Measurements from ENCODE around the gene MGAT1.
"Not testable (repeated sequence)": the region's sequence is repeated elsewhere in the genome, so short reads cannot be mapped to it uniquely, and the experiment has no call there.

The MGAT1 gene

DNA sequence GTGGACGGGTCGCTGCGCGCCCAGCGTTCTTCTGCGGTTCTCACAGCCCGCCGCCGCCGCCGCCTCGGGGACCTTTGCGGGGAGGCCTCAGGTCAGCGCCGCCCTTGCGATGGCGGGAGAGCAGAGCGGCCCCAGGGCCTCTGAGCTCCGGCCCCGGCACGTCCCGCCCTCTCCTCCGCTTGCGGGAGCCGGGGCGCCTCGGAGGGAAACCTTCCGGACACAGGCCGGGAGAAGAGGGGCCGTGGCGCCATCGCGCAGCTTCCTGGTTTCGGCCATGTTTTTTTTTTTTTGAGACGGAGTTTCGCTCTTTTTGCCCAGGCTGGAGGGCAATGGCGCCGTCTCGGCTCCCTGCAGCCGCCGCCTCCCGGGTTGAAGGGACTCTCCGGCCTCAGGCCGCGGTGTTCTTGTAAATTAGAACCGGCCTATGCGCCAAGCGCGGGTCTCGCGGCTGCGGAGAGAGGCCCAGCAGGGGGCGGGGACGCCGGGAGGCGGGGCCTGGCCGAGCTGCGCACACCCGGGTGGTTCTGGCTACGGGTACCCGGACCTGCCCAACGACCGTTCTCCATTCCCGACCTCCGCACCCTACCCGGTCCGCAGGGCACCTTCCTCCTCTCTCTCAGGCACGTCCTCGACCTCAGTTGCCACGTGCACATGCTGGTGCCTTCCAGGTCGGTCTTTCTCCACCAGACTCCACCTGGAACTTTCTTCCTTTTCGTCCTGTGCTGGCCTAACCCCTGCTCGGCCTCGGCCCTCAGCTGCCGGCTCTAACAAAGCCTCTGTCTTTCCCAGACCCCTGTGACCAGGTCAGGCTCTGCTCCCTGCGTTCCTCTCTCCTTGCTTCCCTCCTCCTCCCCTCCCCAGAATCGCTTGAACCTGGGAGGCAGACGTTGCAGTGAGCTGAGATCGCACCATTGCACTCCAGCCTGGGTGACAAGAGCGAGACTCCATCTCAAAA is 28.8 kb upstream of the MGAT1 start:
- Histone ChIP-seq H3K4me3 (ENCODE audit: low read length) (peak overlapping the region; percentile 90), H3K36me3 (ENCODE audit: control insufficient read depth, insufficient read depth, low read length) (peaks cover 5% of the 10 kb centered on the region), H3K27me3 (ENCODE audit: control insufficient read depth, insufficient read depth, low read length) (no peaks in the 10 kb centered on the region), H3K9ac (ENCODE audit: low read length) (peak overlapping the region; percentile 82), H3K4me1 (ENCODE audit: control insufficient read depth, insufficient read depth, low read length) (peaks cover 19% of the 10 kb centered on the region), H3K27ac (ENCODE audit: low read depth, low read length) (peak overlapping the region; percentile 96)

- peak overlapping the region; percentile 90 for H3K4me3 ChIP-seq (ENCODE audit: low read length)
- peak overlapping the region; percentile 96 for H3K27ac ChIP-seq (ENCODE audit: low read depth, low read length)
- peak overlapping the region; percentile 82 for H3K9ac ChIP-seq (ENCODE audit: low read length)
- peaks cover 3% of the 10 kb centered on the region for H3K36me3 ChIP-seq (ENCODE audit: control insufficient read depth, insufficient read depth, low read length)
- H3K27me3 ChIP-seq (ENCODE audit: control insufficient read depth, insufficient read depth, low read length): no peaks in the 10 kb centered on the region
- peaks cover 19% of the 10 kb centered on the region for H3K4me1 ChIP-seq (ENCODE audit: control insufficient read depth, insufficient read depth, low read length)
Observed at GRCh38 chr5:180830253-180831138, 27.9 kb upstream of the MGAT1 start.

GRCh38 chr5:180829726-180830125 is 27.1 kb upstream of the MGAT1 start:
- H3K27me3 ChIP-seq (ENCODE audit: control insufficient read depth, insufficient read depth, low read length): no peaks in the 10 kb centered on the region
- H3K4me1 ChIP-seq (ENCODE audit: control insufficient read depth, insufficient read depth, low read length): peaks cover 19% of the 10 kb centered on the region
- H3K4me3 ChIP-seq (ENCODE audit: low read length): peak overlapping the region; percentile 90
- H3K36me3 ChIP-seq (ENCODE audit: control insufficient read depth, insufficient read depth, low read length): peaks cover 3% of the 10 kb centered on the region
- peak overlapping the region; percentile 82 for H3K9ac ChIP-seq (ENCODE audit: low read length)
- H3K27ac ChIP-seq (ENCODE audit: low read depth, low read length): no peak overlapping the region

GRCh38 chr5:180828756-180829531 is 26.3 kb upstream of the MGAT1 start:
- H3K4me1 ChIP-seq (ENCODE audit: control insufficient read depth, insufficient read depth, low read length): peaks cover 19% of the 10 kb centered on the region
- H3K36me3 ChIP-seq (ENCODE audit: control insufficient read depth, insufficient read depth, low read length); H3K27me3 ChIP-seq (ENCODE audit: control insufficient read depth, insufficient read depth, low read length); H3K4me3 ChIP-seq (ENCODE audit: low read length); H3K9ac ChIP-seq (ENCODE audit: low read length); H3K27ac ChIP-seq (ENCODE audit: low read depth, low read length): not testable (repeated sequence)

GRCh38 chr5:180827374-180827773 is 24.8 kb upstream of the MGAT1 start:
- H3K9ac ChIP-seq (ENCODE audit: low read length); H3K27ac ChIP-seq (ENCODE audit: low read depth, low read length); H3K4me3 ChIP-seq (ENCODE audit: low read length); H3K36me3 ChIP-seq (ENCODE audit: control insufficient read depth, insufficient read depth, low read length); H3K27me3 ChIP-seq (ENCODE audit: control insufficient read depth, insufficient read depth, low read length): not testable (repeated sequence)
- H3K4me1 ChIP-seq (ENCODE audit: control insufficient read depth, insufficient read depth, low read length): peaks cover 13% of the 10 kb centered on the region

GRCh38 chr5:180825768-180826525 is 23.3 kb upstream of the MGAT1 start:
- H3K36me3 ChIP-seq (ENCODE audit: control insufficient read depth, insufficient read depth, low read length): peaks cover 3% of the 10 kb centered on the region
- H3K27me3 ChIP-seq (ENCODE audit: control insufficient read depth, insufficient read depth, low read length): no peaks in the 10 kb centered on the region
- no peak overlapping the region for H3K9ac ChIP-seq (ENCODE audit: low read length)
- no peak overlapping the region for H3K4me3 ChIP-seq (ENCODE audit: low read length)
- H3K4me1 ChIP-seq (ENCODE audit: control insufficient read depth, insufficient read depth, low read length): peaks cover 9% of the 10 kb centered on the region
- H3K27ac ChIP-seq (ENCODE audit: low read depth, low read length): no peak overlapping the region

DNA sequence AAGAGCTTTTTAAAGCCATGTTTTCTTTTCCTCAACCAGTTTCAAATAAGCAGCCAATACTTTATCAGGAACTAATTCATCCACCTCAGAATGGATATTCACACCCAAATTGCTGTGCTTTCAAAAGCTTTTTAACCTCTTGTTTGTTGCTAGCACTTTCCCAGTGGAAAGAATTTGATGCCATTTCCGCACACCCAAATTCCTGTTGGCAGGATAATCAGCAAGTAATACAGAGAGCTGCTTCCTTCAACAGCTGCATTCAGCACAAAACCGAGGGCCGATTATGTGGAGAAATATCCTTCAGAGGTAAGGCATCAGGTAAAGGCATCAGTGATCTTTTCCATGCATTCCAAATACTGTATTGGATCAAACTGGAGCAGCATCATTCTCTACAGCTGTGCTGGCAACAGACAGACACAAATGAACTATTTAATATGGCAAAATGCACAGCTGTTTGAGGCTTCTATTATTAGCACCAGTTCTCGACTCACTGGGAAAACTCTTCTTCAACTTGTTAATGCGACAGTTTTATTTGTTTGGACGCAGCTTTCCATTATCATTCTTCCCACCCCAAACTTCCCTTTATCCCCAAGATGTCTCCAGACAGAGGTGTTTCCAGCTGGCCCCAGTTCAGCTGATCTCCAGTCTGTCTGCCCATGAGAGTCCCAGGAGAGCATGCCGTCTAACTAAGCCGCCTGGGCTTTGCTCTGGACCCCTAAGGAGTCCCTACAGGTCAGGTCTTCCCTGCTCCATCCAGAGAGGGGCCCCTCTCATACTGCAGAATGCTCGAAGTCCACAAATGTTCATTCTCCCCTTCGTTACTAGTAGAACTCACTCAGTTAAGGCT is 22.2 kb upstream of the MGAT1 start:
- Histone ChIP-seq H3K4me1 (ENCODE audit: control insufficient read depth, insufficient read depth, low read length) (peaks cover 8% of the 10 kb centered on the region), H3K4me3 (ENCODE audit: low read length) (no peak overlapping the region), H3K9ac (ENCODE audit: low read length) (no peak overlapping the region), H3K27ac (ENCODE audit: low read depth, low read length) (no peak overlapping the region), H3K36me3 (ENCODE audit: control insufficient read depth, insufficient read depth, low read length) (peaks cover 3% of the 10 kb centered on the region), H3K27me3 (ENCODE audit: control insufficient read depth, insufficient read depth, low read length) (no peaks in the 10 kb centered on the region)

DNA sequence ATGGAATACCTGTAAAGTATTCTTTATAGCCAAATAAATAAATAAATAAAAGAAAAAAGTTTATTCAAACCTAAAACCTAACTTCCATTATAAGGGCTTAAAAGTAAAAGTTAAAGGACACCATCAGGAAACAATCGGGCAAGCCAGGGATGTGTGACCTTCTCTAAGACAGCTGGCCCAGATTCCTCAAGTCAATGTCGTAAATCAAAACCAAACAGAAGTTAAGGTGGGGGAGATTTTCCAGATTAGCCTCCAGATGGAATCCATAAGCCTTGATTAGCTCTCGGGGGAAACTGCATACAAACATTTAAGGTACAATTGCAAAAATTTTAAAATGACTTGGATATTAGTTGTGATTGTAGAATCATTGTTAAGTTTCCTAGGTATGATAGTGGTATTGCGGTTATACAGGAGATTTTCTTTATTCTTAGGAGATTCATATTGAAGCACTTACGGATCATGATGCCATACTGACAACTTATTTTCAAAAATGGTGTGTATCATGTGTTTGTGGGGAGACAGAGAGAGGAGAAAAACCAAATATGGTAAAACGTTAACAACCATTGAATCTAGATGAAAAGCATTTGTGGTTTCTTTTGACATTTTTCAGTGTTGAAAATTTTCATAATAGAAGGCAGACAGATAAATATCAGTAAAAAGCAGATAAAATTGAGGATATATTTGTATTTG is 21.5 kb upstream of the MGAT1 start:
- no peaks in the 10 kb centered on the region for H3K36me3 ChIP-seq (ENCODE audit: control insufficient read depth, insufficient read depth, low read length)

DNA sequence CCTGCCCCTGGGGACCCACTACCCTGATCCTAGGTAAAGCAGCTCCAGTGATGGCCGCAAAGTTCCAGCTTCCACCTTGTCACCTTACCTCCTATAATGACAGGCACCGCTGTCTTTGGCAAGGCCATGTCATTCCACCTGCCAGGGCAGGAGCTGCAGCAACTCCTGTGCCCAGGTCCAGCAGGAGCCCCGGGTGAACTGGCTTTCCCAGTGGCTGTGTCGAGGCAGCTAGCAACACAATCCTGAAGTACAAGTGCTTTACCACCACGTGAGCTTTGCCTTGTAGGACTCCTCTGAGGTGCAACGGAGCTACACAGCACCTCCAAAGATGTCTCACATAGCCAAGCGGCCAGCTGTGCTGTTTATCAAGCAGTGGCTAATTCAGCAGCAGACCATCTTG is 20.7 kb upstream of the MGAT1 start:
- Histone ChIP-seq H3K4me3 (ENCODE audit: low read length) (no peak overlapping the region), H3K9ac (ENCODE audit: low read length) (no peak overlapping the region), H3K27me3 (ENCODE audit: control insufficient read depth, insufficient read depth, low read length) (no peaks in the 10 kb centered on the region), H3K4me1 (ENCODE audit: control insufficient read depth, insufficient read depth, low read length) (peaks cover 4% of the 10 kb centered on the region), H3K36me3 (ENCODE audit: control insufficient read depth, insufficient read depth, low read length) (no peaks in the 10 kb centered on the region), H3K27ac (ENCODE audit: low read depth, low read length) (no peak overlapping the region)

More for the DNA sequence above, 21.5 kb upstream of the MGAT1 start:
- peaks cover 4% of the 10 kb centered on the region for H3K4me1 ChIP-seq (ENCODE audit: control insufficient read depth, insufficient read depth, low read length)
- no peaks in the 10 kb centered on the region for H3K27me3 ChIP-seq (ENCODE audit: control insufficient read depth, insufficient read depth, low read length)
- no peak overlapping the region for H3K4me3 ChIP-seq (ENCODE audit: low read length)
- H3K27ac ChIP-seq (ENCODE audit: low read depth, low read length): no peak overlapping the region
- H3K9ac ChIP-seq (ENCODE audit: low read length): no peak overlapping the region

GRCh38 chr5:180821538-180821937 is 18.9 kb upstream of the MGAT1 start:
- no peak overlapping the region for H3K4me3 ChIP-seq (ENCODE audit: low read length)
- no peak overlapping the region for H3K9ac ChIP-seq (ENCODE audit: low read length)
- H3K27me3 ChIP-seq (ENCODE audit: control insufficient read depth, insufficient read depth, low read length): no peaks in the 10 kb centered on the region
- H3K27ac ChIP-seq (ENCODE audit: low read depth, low read length): peak overlapping the region; percentile 33
- H3K36me3 ChIP-seq (ENCODE audit: control insufficient read depth, insufficient read depth, low read length): no peaks in the 10 kb centered on the region
- peaks cover 6% of the 10 kb centered on the region for H3K4me1 ChIP-seq (ENCODE audit: control insufficient read depth, insufficient read depth, low read length)
